HCT116 (cell line): ENCODE measurements around the gene MEAF6.

ENCODE experiments used
- CEBPB ChIP-seq: IDR thresholded peaks from 2 replicates; pipeline ENCODE4 v1.6.1; 2012; ENCODE audit warnings: low read depth
- EZH2 ChIP-seq: fragments of 200-600 bp; sonication (generic); IDR thresholded peaks from 2 replicates; pipeline ENCODE4 v1.6.1; 2017; ENCODE audit warnings: antibody characterized with exemption, mixed run types
- EZH2phosphoT487 ChIP-seq: fragments of 200-600 bp; IDR thresholded peaks from 2 replicates; pipeline ENCODE4 v1.6.1; 2018; ENCODE audit warnings: antibody characterized with exemption, borderline replicate concordance
- JUND ChIP-seq: IDR thresholded peaks from 2 replicates; pipeline ENCODE4 v1.6.1; 2012
- RAD21 ChIP-seq: IDR thresholded peaks from 2 replicates; pipeline ENCODE4 v1.6.1; 2012; ENCODE audit warnings: low read depth, mild to moderate bottlenecking
- SP1 ChIP-seq: IDR thresholded peaks from 2 replicates; pipeline ENCODE4 v1.6.1; 2012; ENCODE audit warnings: low read depth
- YY1 ChIP-seq: IDR thresholded peaks from 2 replicates; pipeline ENCODE4 v1.6.1; 2011; ENCODE audit warnings: low read length, low read depth, moderate library complexity, mild to moderate bottlenecking; ENCODE audit not compliant: insufficient replicate concordance; ENCODE audit errors: extremely low read depth
- TF ChIP-seq, protein P1 (sequence below), 3 experiments: fragments of 200-600 bp in 1 of 3; sonication (generic) in 1 of 3; IDR thresholded peaks in 2 of 3; conservative IDR thresholded peaks in 1 of 3; 2 replicates each; pipeline ENCODE4 v1.5.1; 2012 to 2017; ENCODE audit warnings: low read depth in 2 of 3, low read length in 2 of 3, antibody characterized with exemption in 1 of 3, borderline replicate concordance in 1 of 3, control low read depth in 1 of 3, mild to moderate bottlenecking in 1 of 3, mixed read lengths in 1 of 3, mixed run types in 1 of 3, moderate library complexity in 1 of 3; ENCODE audit not compliant: insufficient read depth in 1 of 3
- TF ChIP-seq, protein P2 (sequence below): IDR thresholded peaks from 2 replicates; pipeline ENCODE4 v1.6.1; 2011; ENCODE audit warnings: mild to moderate bottlenecking, low read length, moderate library complexity; ENCODE audit not compliant: insufficient replicate concordance; ENCODE audit errors: extremely low read depth

DNA sequence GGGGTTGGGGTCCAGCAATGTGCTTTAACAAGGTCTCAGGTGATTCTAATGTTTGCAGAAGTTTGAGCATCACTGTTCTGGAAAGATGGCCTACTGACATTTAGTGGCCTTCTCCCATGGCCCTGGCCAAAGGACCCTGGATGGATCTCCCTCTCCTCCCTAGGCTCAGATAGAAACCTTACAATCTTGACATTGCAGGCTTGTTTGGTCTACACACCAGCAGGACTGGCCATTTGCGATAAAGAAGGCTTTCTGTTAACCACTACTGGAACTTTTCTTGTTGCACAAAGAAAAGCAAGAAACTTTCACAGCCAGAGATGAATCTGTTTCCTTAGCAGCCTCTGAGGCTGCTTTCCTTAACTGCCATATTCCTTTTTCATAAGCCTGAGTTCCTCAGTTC, 48.4 kb upstream of the MEAF6 start:
- TF ChIP-seq EZH2 (no peak), YY1 (no peak), EZH2phosphoT487 (no peak), JUND (no peak), RAD21 (no peak), CEBPB (no peak), SP1 (no peak)
- TF ChIP-seq, protein P1, sequence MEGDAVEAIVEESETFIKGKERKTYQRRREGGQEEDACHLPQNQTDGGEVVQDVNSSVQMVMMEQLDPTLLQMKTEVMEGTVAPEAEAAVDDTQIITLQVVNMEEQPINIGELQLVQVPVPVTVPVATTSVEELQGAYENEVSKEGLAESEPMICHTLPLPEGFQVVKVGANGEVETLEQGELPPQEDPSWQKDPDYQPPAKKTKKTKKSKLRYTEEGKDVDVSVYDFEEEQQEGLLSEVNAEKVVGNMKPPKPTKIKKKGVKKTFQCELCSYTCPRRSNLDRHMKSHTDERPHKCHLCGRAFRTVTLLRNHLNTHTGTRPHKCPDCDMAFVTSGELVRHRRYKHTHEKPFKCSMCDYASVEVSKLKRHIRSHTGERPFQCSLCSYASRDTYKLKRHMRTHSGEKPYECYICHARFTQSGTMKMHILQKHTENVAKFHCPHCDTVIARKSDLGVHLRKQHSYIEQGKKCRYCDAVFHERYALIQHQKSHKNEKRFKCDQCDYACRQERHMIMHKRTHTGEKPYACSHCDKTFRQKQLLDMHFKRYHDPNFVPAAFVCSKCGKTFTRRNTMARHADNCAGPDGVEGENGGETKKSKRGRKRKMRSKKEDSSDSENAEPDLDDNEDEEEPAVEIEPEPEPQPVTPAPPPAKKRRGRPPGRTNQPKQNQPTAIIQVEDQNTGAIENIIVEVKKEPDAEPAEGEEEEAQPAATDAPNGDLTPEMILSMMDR (IDR thresholded peaks at IDR 0.05 in 2 of 3, conservative IDR thresholded peaks at IDR 0.05 in 1 of 3; ENCODE audit: borderline replicate concordance in 1 of 3, insufficient read depth in 1 of 3, low read depth in 2 of 3, low read length in 2 of 3), result no peak
- TF ChIP-seq, protein P2, sequence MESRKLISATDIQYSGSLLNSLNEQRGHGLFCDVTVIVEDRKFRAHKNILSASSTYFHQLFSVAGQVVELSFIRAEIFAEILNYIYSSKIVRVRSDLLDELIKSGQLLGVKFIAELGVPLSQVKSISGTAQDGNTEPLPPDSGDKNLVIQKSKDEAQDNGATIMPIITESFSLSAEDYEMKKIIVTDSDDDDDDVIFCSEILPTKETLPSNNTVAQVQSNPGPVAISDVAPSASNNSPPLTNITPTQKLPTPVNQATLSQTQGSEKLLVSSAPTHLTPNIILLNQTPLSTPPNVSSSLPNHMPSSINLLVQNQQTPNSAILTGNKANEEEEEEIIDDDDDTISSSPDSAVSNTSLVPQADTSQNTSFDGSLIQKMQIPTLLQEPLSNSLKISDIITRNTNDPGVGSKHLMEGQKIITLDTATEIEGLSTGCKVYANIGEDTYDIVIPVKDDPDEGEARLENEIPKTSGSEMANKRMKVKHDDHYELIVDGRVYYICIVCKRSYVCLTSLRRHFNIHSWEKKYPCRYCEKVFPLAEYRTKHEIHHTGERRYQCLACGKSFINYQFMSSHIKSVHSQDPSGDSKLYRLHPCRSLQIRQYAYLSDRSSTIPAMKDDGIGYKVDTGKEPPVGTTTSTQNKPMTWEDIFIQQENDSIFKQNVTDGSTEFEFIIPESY, result no peak
